Measurements from ENCODE around the gene APRT. TPM values are rescaled to one million over a fixed set of nuclear protein-coding genes. Genes with fewer than 3 reads are reported as not detected.

Gene APRT
- total and polyA plus RNA-seq, 9 of the 15 experiments (the other 6 are each of a cell fraction or from before 2014, with no cell fraction given): 41.7 to 409 (median 146) TPM

DNA sequence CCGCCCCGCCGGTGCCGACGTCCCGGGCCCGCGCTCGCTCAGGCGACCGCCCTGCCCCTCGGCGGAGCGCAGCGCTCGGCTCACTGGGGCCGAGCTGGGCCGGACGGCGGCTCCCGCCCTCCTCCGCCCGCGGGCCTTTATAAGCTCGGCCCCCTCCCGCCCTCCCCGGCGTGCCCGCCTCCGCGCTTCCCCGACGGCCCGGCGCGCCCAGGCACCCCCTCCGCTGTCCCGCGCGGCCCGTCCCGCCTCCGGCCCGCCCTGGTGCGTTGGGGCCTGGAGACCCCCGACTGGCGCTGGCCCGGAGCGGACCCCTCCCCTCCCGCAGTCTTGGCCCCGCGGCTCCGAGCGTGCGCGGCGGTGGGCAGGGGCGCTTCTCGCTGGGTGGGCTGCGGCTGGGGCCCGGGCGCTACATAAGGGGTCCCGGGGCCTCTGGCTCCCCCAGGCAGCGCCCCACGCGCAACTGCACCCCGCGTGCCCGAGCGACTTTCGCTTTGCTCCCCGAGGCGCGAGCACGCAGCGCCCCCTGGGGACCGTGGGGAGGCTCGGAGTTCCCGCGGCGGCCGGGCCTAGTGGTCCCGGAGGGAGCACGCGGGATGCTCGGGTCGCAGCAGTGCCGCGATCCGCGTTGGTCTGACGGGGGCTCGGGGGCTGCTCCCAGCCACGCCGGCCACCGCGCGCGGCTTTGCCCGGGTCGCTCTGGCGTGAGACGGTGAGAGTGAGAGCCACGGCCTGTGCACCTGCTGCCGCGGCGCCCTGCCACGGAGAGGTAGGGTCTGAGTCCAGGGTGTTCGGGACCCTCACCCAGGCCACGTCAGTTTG, 26.4 kb downstream of the APRT start, which contains the start of gene PIEZO1 (continued):
- TF ChIP-seq MITF (IDR thresholded peaks at IDR 0.05) (no peak), ETS1 (conservative IDR thresholded peaks at IDR 0.05; ENCODE audit: control insufficient read depth, low read depth, low read length) (peak; percentile 36), ZNF140 (CRISPR knock-in tag; IDR thresholded peaks at IDR 0.05) (no peak), RERE (CRISPR knock-in tag; IDR thresholded peaks at IDR 0.05; ENCODE audit: borderline replicate concordance) (no peak), SMAD2 (IDR thresholded peaks at IDR 0.05; ENCODE audit: low read depth, low read length) (no peak), GABPB1 (CRISPR knock-in tag; IDR thresholded peaks at IDR 0.05) (peak; percentile 81), SAFB (IDR thresholded peaks at IDR 0.05; ENCODE audit: borderline replicate concordance, low read depth, low read length) (peak; percentile 100), ERF (CRISPR knock-in tag; IDR thresholded peaks at IDR 0.05) (peak; percentile 2; the same call in 1 of the 2 replicates)
